WTC11 (cell line): ENCODE results near the gene EPHA6.

Source experiments
- EMX1 ChIP-seq: fragments of 250-450 bp; sonication (Bioruptor Pico); IDR thresholded peaks from 2 replicates; pipeline ENCODE4 v1.8.0; 2021; ENCODE audit warnings: mild to moderate bottlenecking
- JUN ChIP-seq: sonication (generic); formaldehyde crosslinking; IDR thresholded peaks from 2 replicates; pipeline ENCODE4 v1.8.0; 2023; ENCODE audit warnings: mild to moderate bottlenecking, missing genetic modification reagents
- NFE2L1 ChIP-seq: sonication (generic); formaldehyde crosslinking; IDR thresholded peaks from 2 replicates; pipeline ENCODE4 v1.8.1; 2023; ENCODE audit warnings: missing genetic modification reagents
- RELA ChIP-seq: sonication (generic); formaldehyde crosslinking; IDR thresholded peaks from 2 replicates; pipeline ENCODE4 v1.8.1; 2022; ENCODE audit warnings: missing genetic modification reagents, mild to moderate bottlenecking, borderline replicate concordance
- SP1 ChIP-seq: sonication (generic); formaldehyde crosslinking; conservative IDR thresholded peaks from 2 replicates; pipeline ENCODE4 v1.8.1; 2022; ENCODE audit warnings: missing genetic modification reagents
- TEAD4 ChIP-seq: sonication (generic); formaldehyde crosslinking; IDR thresholded peaks from 2 replicates; pipeline ENCODE4 v1.8.0; 2022; ENCODE audit warnings: mild to moderate bottlenecking, missing genetic modification reagents
- TF ChIP-seq, protein P1 (sequence below): fragments of 200-600 bp; IDR thresholded peaks from 2 replicates; pipeline ENCODE4 v1.8.0; 2022; ENCODE audit warnings: antibody characterized with exemption
- TF ChIP-seq, protein P2 (sequence below): sonication (generic); formaldehyde crosslinking; IDR thresholded peaks from 2 replicates; pipeline ENCODE4 v1.8.1; 2022; ENCODE audit warnings: low read depth, mild to moderate bottlenecking, moderate library complexity, missing genetic modification reagents, borderline replicate concordance
- TF ChIP-seq, protein P3 (sequence below): sonication (generic); formaldehyde crosslinking; IDR thresholded peaks from 2 replicates; pipeline ENCODE4 v1.8.0; 2022; ENCODE audit warnings: mild to moderate bottlenecking, missing genetic modification reagents
- TF ChIP-seq, protein P4 (sequence below): sonication (generic); formaldehyde crosslinking; IDR thresholded peaks from 2 replicates; pipeline ENCODE4 v1.8.0; 2022; ENCODE audit warnings: mild to moderate bottlenecking, missing genetic modification reagents
- TF ChIP-seq, protein P5 (sequence below): sonication (generic); formaldehyde crosslinking; IDR thresholded peaks from 2 replicates; pipeline ENCODE4 v1.8.1; 2022; ENCODE audit warnings: missing genetic modification reagents, borderline replicate concordance
- TF ChIP-seq, protein P6 (sequence below): sonication (generic); formaldehyde crosslinking; IDR thresholded peaks from 2 replicates; pipeline ENCODE4 v1.8.0; 2022; ENCODE audit warnings: mild to moderate bottlenecking, missing genetic modification reagents

DNA sequence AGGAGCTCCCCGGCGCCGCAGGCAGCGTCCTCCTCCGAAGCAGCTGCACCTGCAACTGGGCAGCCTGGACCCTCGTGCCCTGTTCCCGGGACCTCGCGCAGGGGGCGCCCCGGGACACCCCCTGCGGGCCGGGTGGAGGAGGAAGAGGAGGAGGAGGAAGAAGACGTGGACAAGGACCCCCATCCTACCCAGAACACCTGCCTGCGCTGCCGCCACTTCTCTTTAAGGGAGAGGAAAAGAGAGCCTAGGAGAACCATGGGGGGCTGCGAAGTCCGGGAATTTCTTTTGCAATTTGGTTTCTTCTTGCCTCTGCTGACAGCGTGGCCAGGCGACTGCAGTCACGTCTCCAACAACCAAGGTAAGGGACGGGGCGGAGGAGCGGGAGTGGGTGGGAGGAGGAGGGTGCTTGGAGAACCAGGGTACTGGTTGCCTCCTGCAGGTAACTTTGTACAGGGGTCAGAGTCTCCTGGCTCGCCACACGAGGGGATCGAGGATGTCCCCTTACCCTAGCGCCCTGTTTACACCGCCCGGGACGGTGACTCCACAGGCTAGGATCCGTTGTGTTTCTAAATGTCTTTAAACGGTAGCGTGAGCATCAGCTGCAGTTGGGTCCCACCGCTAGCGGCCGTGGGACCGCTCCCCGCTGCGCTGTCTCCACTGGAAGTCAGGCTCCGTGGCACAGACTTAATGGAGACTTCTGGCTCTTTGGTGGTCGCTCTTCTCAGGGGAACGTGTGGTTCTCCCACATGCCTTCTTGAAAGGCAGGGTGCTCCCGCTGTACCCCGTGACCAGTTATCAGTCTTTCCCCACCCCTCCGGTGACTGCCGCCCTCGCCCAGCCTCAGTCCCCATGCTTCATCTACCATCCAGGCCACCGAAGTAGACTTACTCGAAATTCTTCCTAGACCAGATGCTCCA lies 515 bp downstream of the EPHA6 start:
- TF ChIP-seq, protein P1, sequence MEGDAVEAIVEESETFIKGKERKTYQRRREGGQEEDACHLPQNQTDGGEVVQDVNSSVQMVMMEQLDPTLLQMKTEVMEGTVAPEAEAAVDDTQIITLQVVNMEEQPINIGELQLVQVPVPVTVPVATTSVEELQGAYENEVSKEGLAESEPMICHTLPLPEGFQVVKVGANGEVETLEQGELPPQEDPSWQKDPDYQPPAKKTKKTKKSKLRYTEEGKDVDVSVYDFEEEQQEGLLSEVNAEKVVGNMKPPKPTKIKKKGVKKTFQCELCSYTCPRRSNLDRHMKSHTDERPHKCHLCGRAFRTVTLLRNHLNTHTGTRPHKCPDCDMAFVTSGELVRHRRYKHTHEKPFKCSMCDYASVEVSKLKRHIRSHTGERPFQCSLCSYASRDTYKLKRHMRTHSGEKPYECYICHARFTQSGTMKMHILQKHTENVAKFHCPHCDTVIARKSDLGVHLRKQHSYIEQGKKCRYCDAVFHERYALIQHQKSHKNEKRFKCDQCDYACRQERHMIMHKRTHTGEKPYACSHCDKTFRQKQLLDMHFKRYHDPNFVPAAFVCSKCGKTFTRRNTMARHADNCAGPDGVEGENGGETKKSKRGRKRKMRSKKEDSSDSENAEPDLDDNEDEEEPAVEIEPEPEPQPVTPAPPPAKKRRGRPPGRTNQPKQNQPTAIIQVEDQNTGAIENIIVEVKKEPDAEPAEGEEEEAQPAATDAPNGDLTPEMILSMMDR: no peak
- TF ChIP-seq, protein P2, sequence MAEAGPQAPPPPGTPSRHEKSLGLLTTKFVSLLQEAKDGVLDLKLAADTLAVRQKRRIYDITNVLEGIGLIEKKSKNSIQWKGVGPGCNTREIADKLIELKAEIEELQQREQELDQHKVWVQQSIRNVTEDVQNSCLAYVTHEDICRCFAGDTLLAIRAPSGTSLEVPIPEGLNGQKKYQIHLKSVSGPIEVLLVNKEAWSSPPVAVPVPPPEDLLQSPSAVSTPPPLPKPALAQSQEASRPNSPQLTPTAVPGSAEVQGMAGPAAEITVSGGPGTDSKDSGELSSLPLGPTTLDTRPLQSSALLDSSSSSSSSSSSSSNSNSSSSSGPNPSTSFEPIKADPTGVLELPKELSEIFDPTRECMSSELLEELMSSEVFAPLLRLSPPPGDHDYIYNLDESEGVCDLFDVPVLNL (CRISPR knock-in tag): no peak
- TF ChIP-seq, protein P3, sequence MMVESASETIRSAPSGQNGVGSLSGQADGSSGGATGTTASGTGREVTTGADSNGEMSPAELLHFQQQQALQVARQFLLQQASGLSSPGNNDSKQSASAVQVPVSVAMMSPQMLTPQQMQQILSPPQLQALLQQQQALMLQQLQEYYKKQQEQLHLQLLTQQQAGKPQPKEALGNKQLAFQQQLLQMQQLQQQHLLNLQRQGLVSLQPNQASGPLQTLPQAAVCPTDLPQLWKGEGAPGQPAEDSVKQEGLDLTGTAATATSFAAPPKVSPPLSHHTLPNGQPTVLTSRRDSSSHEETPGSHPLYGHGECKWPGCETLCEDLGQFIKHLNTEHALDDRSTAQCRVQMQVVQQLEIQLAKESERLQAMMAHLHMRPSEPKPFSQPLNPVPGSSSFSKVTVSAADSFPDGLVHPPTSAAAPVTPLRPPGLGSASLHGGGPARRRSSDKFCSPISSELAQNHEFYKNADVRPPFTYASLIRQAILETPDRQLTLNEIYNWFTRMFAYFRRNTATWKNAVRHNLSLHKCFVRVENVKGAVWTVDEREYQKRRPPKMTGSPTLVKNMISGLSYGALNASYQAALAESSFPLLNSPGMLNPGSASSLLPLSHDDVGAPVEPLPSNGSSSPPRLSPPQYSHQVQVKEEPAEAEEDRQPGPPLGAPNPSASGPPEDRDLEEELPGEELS (CRISPR knock-in tag): no peak
- TF ChIP-seq, protein P4, sequence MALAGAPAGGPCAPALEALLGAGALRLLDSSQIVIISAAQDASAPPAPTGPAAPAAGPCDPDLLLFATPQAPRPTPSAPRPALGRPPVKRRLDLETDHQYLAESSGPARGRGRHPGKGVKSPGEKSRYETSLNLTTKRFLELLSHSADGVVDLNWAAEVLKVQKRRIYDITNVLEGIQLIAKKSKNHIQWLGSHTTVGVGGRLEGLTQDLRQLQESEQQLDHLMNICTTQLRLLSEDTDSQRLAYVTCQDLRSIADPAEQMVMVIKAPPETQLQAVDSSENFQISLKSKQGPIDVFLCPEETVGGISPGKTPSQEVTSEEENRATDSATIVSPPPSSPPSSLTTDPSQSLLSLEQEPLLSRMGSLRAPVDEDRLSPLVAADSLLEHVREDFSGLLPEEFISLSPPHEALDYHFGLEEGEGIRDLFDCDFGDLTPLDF (CRISPR knock-in tag): no peak
- no peak for TF ChIP-seq SP1 (CRISPR knock-in tag)
- TF ChIP-seq, protein P5, sequence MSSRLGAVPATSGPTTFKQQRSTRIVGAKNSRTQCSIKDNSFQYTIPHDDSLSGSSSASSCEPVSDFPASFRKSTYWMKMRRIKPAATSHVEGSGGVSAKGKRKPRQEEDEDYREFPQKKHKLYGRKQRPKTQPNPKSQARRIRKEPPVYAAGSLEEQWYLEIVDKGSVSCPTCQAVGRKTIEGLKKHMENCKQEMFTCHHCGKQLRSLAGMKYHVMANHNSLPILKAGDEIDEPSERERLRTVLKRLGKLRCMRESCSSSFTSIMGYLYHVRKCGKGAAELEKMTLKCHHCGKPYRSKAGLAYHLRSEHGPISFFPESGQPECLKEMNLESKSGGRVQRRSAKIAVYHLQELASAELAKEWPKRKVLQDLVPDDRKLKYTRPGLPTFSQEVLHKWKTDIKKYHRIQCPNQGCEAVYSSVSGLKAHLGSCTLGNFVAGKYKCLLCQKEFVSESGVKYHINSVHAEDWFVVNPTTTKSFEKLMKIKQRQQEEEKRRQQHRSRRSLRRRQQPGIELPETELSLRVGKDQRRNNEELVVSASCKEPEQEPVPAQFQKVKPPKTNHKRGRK (CRISPR knock-in tag): no peak
- TF ChIP-seq JUN: no peak
- TF ChIP-seq EMX1 (CRISPR knock-in tag): no peak
- TF ChIP-seq NFE2L1: no peak
- TF ChIP-seq TEAD4: no peak
- TF ChIP-seq, protein P6, sequence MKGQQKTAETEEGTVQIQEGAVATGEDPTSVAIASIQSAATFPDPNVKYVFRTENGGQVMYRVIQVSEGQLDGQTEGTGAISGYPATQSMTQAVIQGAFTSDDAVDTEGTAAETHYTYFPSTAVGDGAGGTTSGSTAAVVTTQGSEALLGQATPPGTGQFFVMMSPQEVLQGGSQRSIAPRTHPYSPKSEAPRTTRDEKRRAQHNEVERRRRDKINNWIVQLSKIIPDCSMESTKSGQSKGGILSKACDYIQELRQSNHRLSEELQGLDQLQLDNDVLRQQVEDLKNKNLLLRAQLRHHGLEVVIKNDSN (CRISPR knock-in tag): no peak
- no peak for TF ChIP-seq RELA (CRISPR knock-in tag)
